GM23248 (cell line): Measurements from ENCODE around the gene NEU2.

Experiments
- EZH2 ChIP-seq: fragments of 200-600 bp; sonication (generic); IDR thresholded peaks from 2 replicates; pipeline ENCODE4 v1.6.1; 2018; ENCODE audit warnings: antibody characterized with exemption, mild to moderate bottlenecking; ENCODE audit not compliant: insufficient read depth, poor library complexity, severe bottlenecking
- EZH2phosphoT487 ChIP-seq: fragments of 200-600 bp; sonication (generic); IDR thresholded peaks from 2 replicates; pipeline ENCODE4 v1.6.1; 2018; ENCODE audit warnings: antibody characterized with exemption, moderate library complexity, mild to moderate bottlenecking, low read depth; ENCODE audit not compliant: insufficient read depth

- TF ChIP-seq EZH2 (no peak), EZH2phosphoT487 (no peak)
Measured at GRCh38 chr2:233063269-233063975, 30.9 kb downstream of the NEU2 start.
